Endothelial cell of umbilical vein (primary cell): ENCODE measurements around the gene KCNK1. TPM values are rescaled to one million over a fixed set of nuclear protein-coding genes. Genes with fewer than 3 reads are reported as not detected.

Experiments
- BruUV-seq: library from RNA; stranded (reverse); fragments of 400-500 nt; replicated peaks from 2 replicates; lab custom pipeline; 2021; lab: Mats Ljungman, UMichigan
- CTCF ChIA-PET: fragments of 300-600, 350-600 bp; sonication (Branson Sonifier 250); formaldehyde crosslinking; loops from one replicate; lab custom pipeline; 2021; ENCODE audit warnings: antibody characterized with exemption, inconsistent platforms; lab: Charles Lee
- POLR2A ChIA-PET: fragments of 300-600, 350-600 bp; sonication (Branson Sonifier 250); formaldehyde crosslinking; loops from one replicate; lab custom pipeline; 2021; ENCODE audit warnings: antibody characterized with exemption, inconsistent platforms; lab: Charles Lee
- DNase-seq: peaks from one replicate; pipeline ENCODE4 v3.0.0-alpha.2; 2011; ENCODE audit warnings: low read depth, low spot score
- FAIRE-seq: peaks from 2 replicates; lab custom pipeline; 2011; peaks lifted over from hg19 to GRCh38; lab: Jason Lieb, UNC
- H2AFZ ChIP-seq: 2 replicates; pipeline ENCODE4 v1.6.0; 2012; ENCODE audit warnings: low read depth, low read length, control low read depth, inconsistent platforms
- H3K27ac ChIP-seq: 2 replicates; pipeline ENCODE4 v1.5.1; 2011; ENCODE audit warnings: low read depth, mild to moderate bottlenecking, control low read depth, low read length, moderate library complexity; ENCODE audit not compliant: insufficient read depth
- H3K27me3 ChIP-seq, 2 experiments: 2 replicates each; pipeline versions ENCODE4 v1.6.0 to v1.6.1; 2011; ENCODE audit warnings: low read length in 2 of 2, mixed read lengths in 1 of 2; ENCODE audit not compliant: control insufficient read depth in 2 of 2, insufficient read depth in 2 of 2
- H3K36me3 ChIP-seq, 2 experiments: 2 replicates in 1 of 2; 3 replicates in 1 of 2; pipeline ENCODE4 v1.5.1; 2011; ENCODE audit warnings: low read length in 2 of 2, mild to moderate bottlenecking in 1 of 2, moderate library complexity in 1 of 2; ENCODE audit not compliant: control insufficient read depth in 2 of 2, insufficient read depth in 2 of 2; ENCODE audit errors: extremely low read depth in 1 of 2
- H3K4me1 ChIP-seq: 3 replicates; pipeline ENCODE4 v1.5.1; 2011; ENCODE audit warnings: mild to moderate bottlenecking, low read length; ENCODE audit not compliant: control insufficient read depth, insufficient read depth; ENCODE audit errors: extremely low read depth
- H3K4me2 ChIP-seq: 2 replicates; pipeline ENCODE4 v1.6.1; 2011; ENCODE audit warnings: low read length, control low read depth, mixed read lengths; ENCODE audit not compliant: insufficient read depth
- H3K4me3 ChIP-seq, 3 experiments: fragments of 200-600 bp in 1 of 3; sonication (generic), shearing (Covaris generic) in 1 of 3; replicated peaks in 1 of 3; 2 replicates each; pipeline ENCODE4 v1.5.1; 2011 to 2016; ENCODE audit warnings: control low read depth in 3 of 3, low read length in 3 of 3, mild to moderate bottlenecking in 2 of 3, inconsistent platforms in 1 of 3, low read depth in 1 of 3, moderate library complexity in 1 of 3; ENCODE audit not compliant: insufficient read depth in 1 of 3
- H3K79me2 ChIP-seq: 2 replicates; pipeline ENCODE4 v1.6.0; 2012; ENCODE audit warnings: low read length, inconsistent platforms; ENCODE audit not compliant: control insufficient read depth, insufficient read depth
- H3K9ac ChIP-seq: replicated peaks from 2 replicates; pipeline ENCODE3; 2011; ENCODE audit warnings: low read length, control low read depth; ENCODE audit not compliant: insufficient read depth; ENCODE audit errors: extremely low read depth
- H3K9me1 ChIP-seq: replicated peaks from 3 replicates; pipeline ENCODE4 v1.6.0; 2011; ENCODE audit warnings: mild to moderate bottlenecking, low read length; ENCODE audit not compliant: control insufficient read depth, insufficient read depth; ENCODE audit errors: extremely low read depth
- H3K9me3 ChIP-seq: replicated peaks from 2 replicates; pipeline ENCODE4 v1.5.1; 2012; ENCODE audit warnings: low read length, inconsistent platforms; ENCODE audit not compliant: control insufficient read depth, insufficient read depth
- H4K20me1 ChIP-seq: replicated peaks from 2 replicates; pipeline ENCODE3; 2011; ENCODE audit warnings: mild to moderate bottlenecking, low read length; ENCODE audit not compliant: control insufficient read depth, insufficient read depth; ENCODE audit errors: extremely low read depth
- EZH2 ChIP-seq: IDR thresholded peaks from 2 replicates; pipeline ENCODE4 v1.6.1; 2012; ENCODE audit warnings: borderline replicate concordance, low read depth, mild to moderate bottlenecking, moderate library complexity, low read length, inconsistent platforms; ENCODE audit not compliant: severe bottlenecking
- FOS ChIP-seq: IDR thresholded peaks from 2 replicates; pipeline ENCODE4 v1.6.1; 2011; ENCODE audit warnings: mild to moderate bottlenecking, low read length, moderate library complexity, borderline replicate concordance; ENCODE audit not compliant: insufficient read depth
- GATA2 ChIP-seq: IDR thresholded peaks from 2 replicates; pipeline ENCODE4 v1.7.0; 2011; ENCODE audit warnings: low read depth, mild to moderate bottlenecking, moderate library complexity, mixed read lengths, low read length; ENCODE audit not compliant: insufficient read length, insufficient read depth
- JUN ChIP-seq: IDR thresholded peaks from 2 replicates; pipeline ENCODE4 v1.6.1; 2011; ENCODE audit warnings: borderline replicate concordance, low read depth; ENCODE audit not compliant: insufficient read length, insufficient read depth
- MYC ChIP-seq: IDR thresholded peaks from one replicate; pipeline ENCODE4 v1.6.1; 2011; ENCODE audit warnings: mild to moderate bottlenecking, low read depth, low read length
- POLR2A ChIP-seq: IDR thresholded peaks from 2 replicates; pipeline ENCODE4 v1.6.1; 2012; ENCODE audit warnings: low read depth, mild to moderate bottlenecking, control low read depth, low read length
- POLR2AphosphoS5 ChIP-seq: IDR thresholded peaks from 2 replicates; pipeline ENCODE4 v1.6.1; 2012; ENCODE audit warnings: low read depth, mild to moderate bottlenecking, control low read depth, low read length, moderate library complexity; ENCODE audit not compliant: insufficient read depth
- dilution Hi-C: fragments of 300-500 bp; cut with MboI; formaldehyde crosslinking; loops from one replicate; pipeline ENCODE4 v1.15.0; 2019; ENCODE audit warnings: low sequenced_read_pairs; ENCODE audit not compliant: extremely low pct_ligation_motif_present
- intact Hi-C: fragments of 100-400 bp; cut with micrococcal nuclease; formaldehyde crosslinking; loops from one replicate; pipeline ENCODE4 v1.10.0; 2022
- polyA plus RNA-seq, 4 experiments: library from polyadenylated mRNA; depleted of rRNA in 3 of 4; stranded (reverse) in 3 of 4; unstranded in 1 of 4; fragments of >200 nt; gene quantifications; 2 replicates each; pipeline versions ENCODE4 v1.2.1 to v1.2.3, GENCODE V29; 2011 to 2012; ENCODE audit warnings: missing spikeins in 1 of 4
- total RNA-seq: library from RNA; stranded (reverse); gene quantifications from 2 replicates; pipeline ENCODE4 v1.2.3, GENCODE V29; 2021
- TF ChIP-seq, protein P1 (sequence below), 2 donors: IDR thresholded peaks; 1 replicate in 1 of 2; 2 replicates in 1 of 2; pipeline ENCODE4 v1.5.1; 2011; ENCODE audit warnings: low read length in 2 of 2, mild to moderate bottlenecking in 2 of 2, moderate library complexity in 2 of 2, control low read depth in 1 of 2, inconsistent platforms in 1 of 2, low read depth in 1 of 2; ENCODE audit not compliant: insufficient read depth in 1 of 2; ENCODE audit errors: extremely low read depth in 1 of 2
- TF ChIP-seq, protein P2 (sequence below): IDR thresholded peaks from 2 replicates; pipeline ENCODE4 v1.6.1; 2011; ENCODE audit not compliant: insufficient read depth, insufficient read length

Gene KCNK1
- total and polyA plus RNA-seq, 2 donors (not counting 3 experiments of a cell fraction or from before 2014, with no cell fraction given), result 0.83 to 2.8 TPM

- TF ChIP-seq, protein P1, sequence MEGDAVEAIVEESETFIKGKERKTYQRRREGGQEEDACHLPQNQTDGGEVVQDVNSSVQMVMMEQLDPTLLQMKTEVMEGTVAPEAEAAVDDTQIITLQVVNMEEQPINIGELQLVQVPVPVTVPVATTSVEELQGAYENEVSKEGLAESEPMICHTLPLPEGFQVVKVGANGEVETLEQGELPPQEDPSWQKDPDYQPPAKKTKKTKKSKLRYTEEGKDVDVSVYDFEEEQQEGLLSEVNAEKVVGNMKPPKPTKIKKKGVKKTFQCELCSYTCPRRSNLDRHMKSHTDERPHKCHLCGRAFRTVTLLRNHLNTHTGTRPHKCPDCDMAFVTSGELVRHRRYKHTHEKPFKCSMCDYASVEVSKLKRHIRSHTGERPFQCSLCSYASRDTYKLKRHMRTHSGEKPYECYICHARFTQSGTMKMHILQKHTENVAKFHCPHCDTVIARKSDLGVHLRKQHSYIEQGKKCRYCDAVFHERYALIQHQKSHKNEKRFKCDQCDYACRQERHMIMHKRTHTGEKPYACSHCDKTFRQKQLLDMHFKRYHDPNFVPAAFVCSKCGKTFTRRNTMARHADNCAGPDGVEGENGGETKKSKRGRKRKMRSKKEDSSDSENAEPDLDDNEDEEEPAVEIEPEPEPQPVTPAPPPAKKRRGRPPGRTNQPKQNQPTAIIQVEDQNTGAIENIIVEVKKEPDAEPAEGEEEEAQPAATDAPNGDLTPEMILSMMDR (IDR thresholded peaks at IDR 0.05; ENCODE audit: extremely low read depth in 1 of 2, insufficient read depth in 1 of 2, low read depth in 1 of 2, low read length in 2 of 2), result no peak
- TF ChIP-seq POLR2A (no peak), MYC (no peak), POLR2AphosphoS5 (no peak), GATA2 (no peak), EZH2 (no peak), FOS (no peak), JUN (no peak)
- TF ChIP-seq, protein P2, sequence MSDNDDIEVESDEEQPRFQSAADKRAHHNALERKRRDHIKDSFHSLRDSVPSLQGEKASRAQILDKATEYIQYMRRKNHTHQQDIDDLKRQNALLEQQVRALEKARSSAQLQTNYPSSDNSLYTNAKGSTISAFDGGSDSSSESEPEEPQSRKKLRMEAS, result no peak
- intact Hi-C loops, result no loop called here
- DNase-seq, result no peak
Measured at GRCh38 chr1:233598891-233599541, 14.9 kb upstream of the KCNK1 start.

More at GRCh38 chr1:233598891-233599541, 14.9 kb upstream of the KCNK1 start:
- no peak overlapping the region for H2AFZ ChIP-seq
- FAIRE-seq, result no peak
- H3K9ac ChIP-seq, result no peak overlapping the region
- H4K20me1 ChIP-seq, result no peaks in the 10 kb centered on the region
- no peak overlapping the region for H3K4me2 ChIP-seq
- dilution Hi-C loops, result no loop called here
- CTCF ChIA-PET, result no interaction called here
- H3K4me3 ChIP-seq, result no peak overlapping the region
- no peaks in the 10 kb centered on the region for H3K4me1 ChIP-seq
- H3K79me2 ChIP-seq, result no peaks in the 10 kb centered on the region
- POLR2A ChIA-PET, result no interaction called here
- H3K9me1 ChIP-seq, result no peaks in the 10 kb centered on the region
- no peaks in the 10 kb centered on the region for H3K36me3 ChIP-seq
- BruUV-seq, result no TSS peak
- no peaks in the 10 kb centered on the region for H3K9me3 ChIP-seq
- no peak overlapping the region for H3K27ac ChIP-seq
- no peaks in the 10 kb centered on the region for H3K27me3 ChIP-seq
